ENCODE results near the gene SLC5A10.

Gene SLC5A10

DNA sequence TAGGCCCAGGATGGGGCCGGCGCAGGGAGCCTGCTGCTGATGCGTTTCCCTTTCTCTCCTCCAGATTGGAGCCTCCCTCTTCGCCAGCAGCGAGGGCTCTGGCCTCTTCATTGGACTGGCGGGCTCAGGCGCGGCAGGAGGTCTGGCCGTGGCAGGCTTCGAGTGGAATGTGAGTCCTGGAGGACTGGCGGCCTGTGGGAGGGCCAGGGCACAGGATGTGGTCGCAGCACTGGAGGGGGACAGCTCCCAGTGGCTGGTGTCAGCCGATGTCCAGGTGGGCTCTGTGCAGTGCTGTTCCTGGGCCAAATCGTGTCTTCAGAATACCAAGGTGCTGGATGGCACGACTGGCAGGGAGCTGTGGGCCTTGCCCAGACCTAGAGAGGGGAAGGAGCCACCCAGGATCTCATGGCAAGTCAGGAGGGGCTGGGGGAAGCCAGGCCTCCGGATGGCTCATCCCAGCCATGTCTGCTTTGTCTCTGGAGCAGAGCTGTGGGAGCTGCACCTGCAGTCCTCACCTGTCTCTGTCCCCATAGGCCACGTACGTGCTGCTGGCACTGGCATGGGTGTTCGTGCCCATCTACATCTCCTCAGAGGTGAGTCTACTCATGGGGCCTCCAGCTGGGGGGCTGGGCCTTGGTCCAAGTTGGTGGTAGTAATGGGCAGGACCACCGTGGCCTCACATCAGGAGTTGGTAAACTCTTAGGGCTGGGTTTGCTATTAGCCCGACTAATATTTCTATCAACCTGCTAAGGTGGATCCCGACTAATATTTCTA, 7.3 kb downstream of the SLC5A10 start:
- TF ChIP-seq, protein P1, sequence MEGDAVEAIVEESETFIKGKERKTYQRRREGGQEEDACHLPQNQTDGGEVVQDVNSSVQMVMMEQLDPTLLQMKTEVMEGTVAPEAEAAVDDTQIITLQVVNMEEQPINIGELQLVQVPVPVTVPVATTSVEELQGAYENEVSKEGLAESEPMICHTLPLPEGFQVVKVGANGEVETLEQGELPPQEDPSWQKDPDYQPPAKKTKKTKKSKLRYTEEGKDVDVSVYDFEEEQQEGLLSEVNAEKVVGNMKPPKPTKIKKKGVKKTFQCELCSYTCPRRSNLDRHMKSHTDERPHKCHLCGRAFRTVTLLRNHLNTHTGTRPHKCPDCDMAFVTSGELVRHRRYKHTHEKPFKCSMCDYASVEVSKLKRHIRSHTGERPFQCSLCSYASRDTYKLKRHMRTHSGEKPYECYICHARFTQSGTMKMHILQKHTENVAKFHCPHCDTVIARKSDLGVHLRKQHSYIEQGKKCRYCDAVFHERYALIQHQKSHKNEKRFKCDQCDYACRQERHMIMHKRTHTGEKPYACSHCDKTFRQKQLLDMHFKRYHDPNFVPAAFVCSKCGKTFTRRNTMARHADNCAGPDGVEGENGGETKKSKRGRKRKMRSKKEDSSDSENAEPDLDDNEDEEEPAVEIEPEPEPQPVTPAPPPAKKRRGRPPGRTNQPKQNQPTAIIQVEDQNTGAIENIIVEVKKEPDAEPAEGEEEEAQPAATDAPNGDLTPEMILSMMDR (IDR thresholded peaks at IDR 0.05; ENCODE audit: low read length, missing control alignments) = no peak
- H3K4me3 ChIP-seq (replicated peaks; ENCODE audit: low read depth, low read length) = no peak overlapping the region
- DNase-seq (ENCODE audit: low read depth) = no peak

DNA sequence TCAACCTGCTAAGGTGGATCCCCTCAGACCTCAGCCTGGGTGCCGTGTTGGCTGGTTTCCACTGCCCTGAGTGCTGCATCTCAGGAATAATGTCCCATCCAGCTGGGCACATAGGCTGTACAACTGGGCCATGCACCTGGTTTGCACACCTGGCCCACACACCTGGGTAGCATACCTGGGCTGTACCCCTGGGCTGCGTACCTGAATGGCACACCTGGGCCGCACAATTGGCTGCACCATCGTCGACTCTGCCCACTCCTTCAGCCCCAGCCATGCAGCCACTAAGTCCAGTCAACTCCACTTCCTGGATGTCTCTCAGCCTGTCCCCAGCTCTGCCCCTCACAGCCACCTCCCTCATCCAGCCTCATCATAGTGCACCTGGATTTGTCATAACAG, 7.9 kb downstream of the SLC5A10 start:
- TF ChIP-seq, protein P1 (IDR thresholded peaks at IDR 0.05; ENCODE audit: low read length, missing control alignments) = no peak
- no peak overlapping the region for H3K4me3 ChIP-seq (replicated peaks; ENCODE audit: low read depth, low read length)
- DNase-seq (ENCODE audit: low read depth) = no peak

DNA sequence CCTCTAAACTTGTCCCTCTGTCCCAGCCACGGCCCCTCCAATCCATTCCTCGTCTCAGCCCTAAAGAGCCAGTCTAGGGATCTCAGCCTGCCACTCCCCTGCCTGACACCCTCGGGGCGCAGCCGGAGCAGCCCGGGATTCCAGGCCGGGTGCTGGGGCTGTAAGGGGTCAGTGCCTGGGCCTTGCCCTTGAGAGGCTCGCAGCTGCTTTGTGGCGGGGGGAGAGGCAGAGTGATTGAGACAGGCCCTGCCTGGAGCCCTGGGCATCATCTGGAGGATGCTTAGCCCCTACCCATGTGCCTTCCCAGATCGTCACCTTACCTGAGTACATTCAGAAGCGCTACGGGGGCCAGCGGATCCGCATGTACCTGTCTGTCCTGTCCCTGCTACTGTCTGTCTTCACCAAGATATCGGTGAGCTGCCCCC, 8.3 kb downstream of the SLC5A10 start:
- DNase-seq (ENCODE audit: low read depth) = no peak
- no peak overlapping the region for H3K4me3 ChIP-seq (replicated peaks; ENCODE audit: low read depth, low read length)
- TF ChIP-seq, protein P1 (IDR thresholded peaks at IDR 0.05; ENCODE audit: low read length, missing control alignments) = no peak

DNA sequence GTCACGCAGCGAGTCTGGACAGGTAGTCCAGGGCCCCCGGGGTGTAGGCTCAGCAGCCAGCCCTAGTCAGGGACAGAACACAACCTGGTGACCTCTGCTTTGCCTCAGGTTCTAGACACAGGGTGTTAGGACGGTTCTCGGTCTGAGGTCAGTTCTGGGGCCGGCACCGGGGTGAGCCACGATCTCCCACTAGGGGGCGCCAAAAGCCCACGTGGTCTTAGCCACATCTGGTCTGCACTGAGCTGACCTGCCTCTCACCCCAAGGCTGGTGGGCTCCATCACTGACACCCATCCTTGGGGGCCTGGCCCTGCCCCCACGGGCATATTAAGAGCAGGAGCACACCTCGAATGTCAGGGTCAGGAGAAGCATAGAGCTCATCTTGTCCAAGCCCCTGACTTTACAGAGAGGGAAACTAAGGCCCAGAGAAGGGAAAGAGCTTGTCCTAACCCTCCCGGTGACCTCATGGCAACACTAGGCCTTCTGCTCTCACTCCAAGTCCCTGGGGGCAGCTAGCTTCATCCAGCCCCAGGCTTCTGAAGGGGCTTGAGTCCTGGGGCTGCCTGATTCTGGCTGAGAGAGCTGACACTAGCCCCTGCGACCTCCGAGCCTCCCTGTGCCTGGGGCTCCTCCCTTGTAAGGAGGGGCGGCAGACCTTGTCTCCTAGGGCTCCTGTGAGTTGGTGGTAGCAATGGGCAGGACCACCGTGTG, 9.0 kb downstream of the SLC5A10 start:
- DNase-seq (ENCODE audit: low read depth) = peak; percentile 71

DNA sequence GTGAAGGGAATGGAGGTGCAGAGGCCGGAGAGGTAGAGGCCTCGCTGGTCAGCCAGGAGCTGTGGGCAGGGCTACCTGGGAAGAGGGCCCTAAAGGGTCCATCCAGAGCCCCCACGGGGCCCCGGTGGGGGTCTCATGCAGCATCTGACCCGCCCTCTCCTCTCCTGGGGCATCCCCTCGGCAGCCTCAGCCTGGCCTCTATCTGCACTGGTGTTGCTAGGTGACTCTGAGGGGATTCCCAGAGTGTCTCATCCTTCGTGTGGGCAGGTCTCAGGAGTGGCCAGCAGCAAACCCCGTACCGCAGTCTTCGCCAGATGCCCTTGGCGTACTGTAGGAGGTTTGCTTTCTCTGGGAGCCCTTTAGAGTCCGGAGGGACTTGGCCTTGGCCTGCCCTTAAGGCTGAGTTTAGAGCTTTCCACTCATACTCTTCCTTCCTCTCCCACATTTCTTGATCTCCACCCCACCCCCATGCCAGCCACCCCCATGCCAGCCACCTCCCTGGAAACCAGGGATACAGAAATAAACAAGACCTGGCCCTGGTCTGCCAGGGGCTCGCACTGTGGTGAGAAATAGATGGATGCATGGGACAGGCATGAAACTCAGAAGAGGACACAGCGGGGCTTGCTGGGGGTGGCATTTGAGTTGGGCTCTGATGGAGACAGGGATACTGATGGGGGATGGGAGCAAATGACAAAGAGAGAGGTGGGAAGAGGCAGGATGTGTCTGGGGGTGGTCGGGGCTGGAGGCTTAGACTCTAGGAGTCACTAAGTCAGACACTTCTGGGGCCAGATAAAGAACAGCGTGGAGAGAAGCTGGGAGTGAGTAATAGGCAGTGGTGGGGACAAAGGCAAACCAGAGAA, 9.9 kb downstream of the SLC5A10 start:
- no peak overlapping the region for H3K4me3 ChIP-seq (replicated peaks; ENCODE audit: low read depth, low read length)
- TF ChIP-seq, protein P1 (IDR thresholded peaks at IDR 0.05; ENCODE audit: low read length, missing control alignments) = no peak
- no peak for DNase-seq (ENCODE audit: low read depth)

More for the DNA sequence above, 9.0 kb downstream of the SLC5A10 start:
- H3K4me3 ChIP-seq (replicated peaks; ENCODE audit: low read depth, low read length) = no peak overlapping the region
- TF ChIP-seq, protein P1 (IDR thresholded peaks at IDR 0.05; ENCODE audit: low read length, missing control alignments) = peak; percentile 85

DNA sequence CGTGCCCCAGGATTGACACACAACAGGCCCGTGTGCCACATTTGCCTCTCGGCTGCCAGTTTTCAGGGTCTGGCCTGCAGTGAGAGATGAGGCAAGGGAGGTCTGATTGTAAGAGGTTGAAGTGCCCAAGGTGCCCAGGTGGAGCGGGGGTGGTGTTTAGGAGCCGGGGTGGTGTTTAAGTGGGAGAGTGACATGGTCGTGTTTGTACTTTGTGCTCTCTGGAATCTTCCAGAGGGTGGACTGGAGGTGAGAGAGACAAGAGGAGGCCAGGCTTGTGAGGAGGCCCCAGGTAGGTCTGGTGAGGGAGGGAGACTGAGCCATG, 10.5 kb downstream of the SLC5A10 start:
- TF ChIP-seq, protein P1 (IDR thresholded peaks at IDR 0.05; ENCODE audit: low read length, missing control alignments) = no peak
- no peak for DNase-seq (ENCODE audit: low read depth)
- no peak overlapping the region for H3K4me3 ChIP-seq (replicated peaks; ENCODE audit: low read depth, low read length)
